GM23248 (cell line): ENCODE measurements around the gene PLAGL2.
"Not testable (repeated sequence)": the region's sequence is repeated elsewhere in the genome, so short reads cannot be mapped to it uniquely, and the experiment has no call there.

Experiments
- EZH2 ChIP-seq: fragments of 200-600 bp; sonication (generic); IDR thresholded peaks from 2 replicates; pipeline ENCODE4 v1.6.1; 2018; ENCODE audit warnings: antibody characterized with exemption, mild to moderate bottlenecking; ENCODE audit not compliant: insufficient read depth, poor library complexity, severe bottlenecking
- EZH2phosphoT487 ChIP-seq: fragments of 200-600 bp; sonication (generic); IDR thresholded peaks from 2 replicates; pipeline ENCODE4 v1.6.1; 2018; ENCODE audit warnings: antibody characterized with exemption, moderate library complexity, mild to moderate bottlenecking, low read depth; ENCODE audit not compliant: insufficient read depth

DNA sequence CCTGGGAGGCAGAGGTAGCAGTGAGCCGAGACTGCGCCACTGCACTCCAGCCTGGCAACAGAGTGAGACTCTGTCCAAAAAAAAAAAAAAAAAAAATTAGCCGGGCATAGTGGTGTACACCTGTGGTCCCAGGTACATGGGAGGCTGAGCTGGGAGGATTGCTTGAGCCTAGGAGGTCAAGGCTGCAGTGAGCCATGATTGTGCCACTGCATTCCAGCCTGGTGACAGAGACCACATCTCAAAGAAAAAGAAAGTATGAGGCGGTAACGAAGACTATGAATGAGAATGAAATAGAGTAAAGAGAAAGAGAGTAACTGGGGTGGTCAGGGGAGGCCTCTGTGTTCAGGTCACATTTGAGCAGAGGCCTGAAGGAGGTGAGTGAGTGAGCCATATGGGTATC, 38.7 kb upstream of the PLAGL2 start:
- TF ChIP-seq EZH2, EZH2phosphoT487: not testable (repeated sequence)
